Suprapubic skin (tissue), 3 donors: ENCODE results near the gene SLC6A18.
"Not testable (repeated sequence)": the region's sequence is repeated elsewhere in the genome, so short reads cannot be mapped to it uniquely, and the experiment has no call there.

ENCODE experiments used
- CTCF ChIP-seq, 2 donors: fragments of 200-600 bp in 1 of 2; fragments of 450-650 bp in 1 of 2; sonication (generic) in 1 of 2; IDR thresholded peaks; one replicate each; pipeline ENCODE4 v1.5.1; 2016 to 2019; ENCODE audit warnings: antibody characterized with exemption in 2 of 2, mild to moderate bottlenecking in 1 of 2, moderate library complexity in 1 of 2
- EP300 ChIP-seq: sonication (generic); formaldehyde crosslinking; IDR thresholded peaks from one replicate; pipeline ENCODE4 v1.6.1; 2017; ENCODE audit warnings: antibody characterized with exemption

GRCh38 chr5:1282993-1283728 lies 58.0 kb downstream of the SLC6A18 start:
- not testable (repeated sequence) for TF ChIP-seq CTCF (IDR thresholded peaks at IDR 0.05); EP300
